HG03066 (cell line): Measurements from ENCODE around the gene ERBB4.
"Not testable (repeated sequence)": the region's sequence is repeated elsewhere in the genome, so short reads cannot be mapped to it uniquely, and the experiment has no call there.

Experiments used
- ATAC-seq: cut with Tn5 transposase; IDR thresholded peaks from one replicate; pipeline ENCODE4 v1.9.1; 2021; ENCODE audit warnings: low read depth; ENCODE audit not compliant: unreplicated experiment

ERBB4 gene

GRCh38 chr2:212530373-212530772 is 8.2 kb downstream of the ERBB4 start:
- no peak for ATAC-seq

GRCh38 chr2:212528106-212528856 is 10.3 kb downstream of the ERBB4 start:
- ATAC-seq: no peak

DNA sequence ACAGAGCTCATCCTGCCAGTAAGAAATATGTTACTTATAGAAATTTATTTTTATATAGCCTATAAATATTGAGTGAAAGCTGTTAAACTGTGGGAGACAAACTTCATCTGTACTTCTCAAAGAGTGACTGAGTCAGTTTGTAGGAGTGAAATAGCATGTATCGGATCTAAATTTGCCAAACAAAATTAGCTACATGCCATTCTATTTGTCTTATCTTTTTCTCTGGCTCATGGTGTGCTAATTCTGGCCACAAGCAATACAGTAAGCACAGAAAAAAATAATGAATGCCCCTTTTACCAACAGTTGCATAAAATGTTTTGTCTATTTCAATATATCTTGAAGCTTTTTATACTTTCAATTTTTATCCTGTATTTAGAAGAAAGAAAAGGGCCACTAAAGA is 12.5 kb downstream of the ERBB4 start:
- no peak for ATAC-seq

DNA sequence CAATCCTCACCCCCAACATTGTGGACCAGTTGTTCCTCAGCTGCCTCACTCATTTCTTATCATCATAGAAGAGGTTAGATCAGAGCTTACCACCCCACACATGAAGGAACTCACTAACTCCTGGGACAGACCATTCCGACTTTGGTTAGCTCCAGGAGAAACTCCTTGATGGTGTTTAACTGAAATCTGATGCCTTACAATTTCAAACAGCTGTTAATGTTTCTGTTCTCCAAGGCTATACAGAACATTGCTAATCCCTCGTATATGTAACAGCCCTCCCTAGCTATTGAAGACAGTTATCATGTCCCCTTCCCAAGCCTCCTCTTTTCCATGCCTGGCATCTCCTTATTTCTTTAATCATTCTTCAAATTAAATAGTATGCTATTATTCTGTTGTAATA is 14.8 kb downstream of the ERBB4 start:
- ATAC-seq: no peak

- no peak for ATAC-seq
Measured at GRCh38 chr2:212520340-212520739, 18.3 kb downstream of the ERBB4 start.

- ATAC-seq: no peak
Measured at GRCh38 chr2:212517693-212518092, 20.9 kb downstream of the ERBB4 start.

DNA sequence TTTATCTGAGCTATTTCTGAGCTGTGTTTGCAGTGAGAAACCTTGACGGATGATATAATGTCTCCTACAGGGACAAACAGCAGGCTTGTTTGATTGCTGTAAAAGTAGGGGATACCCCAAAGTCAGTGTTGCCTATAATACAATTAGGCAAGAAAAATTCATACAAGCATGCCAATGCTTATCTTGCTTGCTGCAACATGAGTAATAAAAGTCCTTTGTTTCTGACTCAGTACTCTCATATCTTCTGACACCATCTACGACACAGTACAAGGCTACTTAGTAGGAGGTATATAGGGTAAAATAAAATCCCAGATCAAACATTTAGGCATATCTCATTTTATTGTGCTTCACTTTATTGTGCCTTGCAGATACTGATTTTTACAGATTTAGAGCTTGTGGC is 33.0 kb downstream of the ERBB4 start:
- ATAC-seq: no peak

GRCh38 chr2:212495046-212495445 is 43.6 kb downstream of the ERBB4 start:
- ATAC-seq: no peak

- no peak for ATAC-seq
Measured at GRCh38 chr2:212494418-212495020, 44.1 kb downstream of the ERBB4 start.

DNA sequence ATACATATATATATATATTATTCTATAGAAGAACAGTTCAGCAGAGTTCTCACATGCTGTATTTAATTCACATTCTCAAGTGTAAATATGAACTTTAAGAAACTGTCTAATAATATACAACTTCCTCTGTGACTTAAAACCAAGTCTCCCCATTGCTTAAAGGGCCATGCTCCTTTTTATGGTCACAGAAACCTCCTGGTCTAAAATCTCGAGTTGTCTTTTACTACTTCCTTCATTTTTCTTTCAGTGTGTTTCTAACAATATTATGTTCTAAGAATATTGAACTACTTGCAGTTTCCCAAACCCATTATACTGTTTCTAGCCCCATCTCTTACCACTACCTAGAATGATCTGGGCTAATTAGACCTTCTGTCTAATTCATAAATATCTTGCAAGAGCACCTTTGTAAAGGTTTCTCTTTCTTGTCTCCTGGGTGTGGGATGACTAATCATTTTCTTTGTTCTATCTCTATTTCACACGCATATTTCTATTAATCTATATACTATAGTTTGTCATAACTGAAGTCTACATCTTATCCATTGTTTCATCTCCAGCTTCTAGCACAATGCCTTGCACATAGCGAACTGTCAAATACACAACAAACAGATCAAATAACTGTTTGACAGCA is 48.8 kb downstream of the ERBB4 start:
- ATAC-seq: no peak

DNA sequence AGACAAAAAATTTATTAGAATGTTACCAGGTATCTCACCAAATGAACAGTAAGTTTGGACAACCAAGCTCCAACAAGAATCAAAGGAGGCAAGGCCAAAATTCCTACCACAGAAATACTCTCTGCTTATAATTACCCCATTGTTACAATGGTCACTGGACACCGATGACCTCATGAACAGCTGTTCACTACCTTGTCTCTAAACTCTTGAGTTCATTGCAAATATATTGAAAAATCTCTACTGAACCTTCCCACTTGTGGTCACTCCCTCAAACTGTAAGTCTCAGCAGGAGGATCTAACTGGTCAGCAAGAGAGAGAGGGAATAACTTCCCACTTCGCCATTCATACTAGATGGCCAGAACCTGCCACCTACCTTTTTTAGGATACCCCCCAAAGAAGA is 50.0 kb downstream of the ERBB4 start:
- no peak for ATAC-seq

GRCh38 chr2:212484563-212485080 is 54.0 kb downstream of the ERBB4 start:
- no peak for ATAC-seq

- ATAC-seq: no peak
Measured at GRCh38 chr2:212480447-212480846, 58.2 kb downstream of the ERBB4 start.

- ATAC-seq: no peak
Measured at GRCh38 chr2:212477571-212477970, 61.0 kb downstream of the ERBB4 start.

DNA sequence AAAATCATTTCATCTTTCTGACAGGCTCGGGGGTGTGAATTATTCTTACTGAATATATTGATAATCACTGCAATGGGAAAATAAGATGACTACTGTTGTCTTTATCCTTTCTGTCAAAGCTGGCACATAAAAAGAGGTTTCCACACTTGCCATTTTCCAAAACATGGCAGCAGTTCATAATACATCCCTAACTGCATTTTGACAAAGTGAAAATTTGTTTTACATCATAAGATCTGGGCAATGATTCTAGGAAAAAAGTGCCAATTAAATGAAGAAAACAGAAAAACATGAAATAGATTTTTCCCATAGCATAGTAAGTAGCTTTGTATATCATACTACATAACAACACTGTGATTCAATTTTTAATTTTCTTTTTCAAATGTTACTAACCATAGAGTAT is 65.4 kb downstream of the ERBB4 start:
- ATAC-seq: no peak

DNA sequence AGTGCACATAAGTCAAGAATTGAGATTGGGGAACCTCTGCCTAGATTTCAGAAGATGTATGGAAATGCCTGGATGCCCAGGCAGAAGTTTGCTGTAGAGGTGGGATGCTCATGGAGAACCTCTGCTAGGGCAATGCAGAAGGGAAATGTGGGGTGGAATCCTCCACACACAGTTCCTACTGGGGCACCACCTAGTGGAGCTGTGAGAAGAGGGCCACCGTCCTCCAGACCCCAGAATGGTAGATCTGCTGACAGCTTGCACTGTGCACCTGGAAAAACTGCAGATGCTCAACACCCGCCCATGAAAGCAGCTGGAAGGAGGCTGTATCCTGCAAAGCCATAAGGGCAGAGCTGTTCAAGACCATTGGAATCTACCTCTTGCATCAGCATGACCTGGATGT is 71.1 kb downstream of the ERBB4 start:
- not testable (repeated sequence) for ATAC-seq

DNA sequence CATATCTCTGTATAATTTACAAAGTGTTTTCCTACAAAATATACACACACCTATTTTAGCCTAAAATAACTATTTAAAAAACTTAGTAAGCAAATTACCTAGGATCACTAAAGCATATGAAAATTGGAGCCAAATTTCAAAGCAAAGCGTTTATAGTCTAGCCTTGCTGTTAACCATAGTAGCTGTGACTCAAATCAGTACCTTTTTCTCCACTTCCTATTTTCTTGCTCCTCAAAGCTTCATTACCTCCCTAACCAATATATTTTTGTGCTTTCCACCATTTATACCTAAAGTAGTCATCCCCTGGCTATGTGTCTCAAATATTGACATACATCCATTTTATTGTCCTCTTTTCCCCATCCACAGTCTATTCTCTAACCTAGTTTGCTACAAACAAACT is 73.1 kb downstream of the ERBB4 start:
- no peak for ATAC-seq

DNA sequence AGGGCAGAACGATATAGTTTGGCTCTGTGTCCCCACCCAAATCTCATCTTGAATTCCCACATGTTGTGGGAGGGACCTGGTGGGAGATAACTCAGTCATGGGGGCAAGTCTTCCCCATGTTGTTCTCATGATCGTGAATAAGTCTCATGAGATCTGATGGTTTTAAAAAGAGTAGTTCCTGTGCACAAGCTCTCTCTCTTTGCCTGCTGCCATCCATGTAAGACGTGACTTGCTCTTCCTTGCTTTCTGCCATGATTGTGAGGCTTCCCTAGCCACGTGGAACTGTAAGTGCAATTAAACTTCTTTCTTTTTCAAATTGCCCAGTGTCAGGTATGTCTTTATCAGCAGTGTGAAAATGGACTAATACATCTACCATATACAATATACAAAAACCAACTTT is 76.9 kb downstream of the ERBB4 start:
- not testable (repeated sequence) for ATAC-seq

GRCh38 chr2:212454149-212454548 is 84.5 kb downstream of the ERBB4 start:
- ATAC-seq: no peak

GRCh38 chr2:212451786-212452231 is 86.8 kb downstream of the ERBB4 start:
- ATAC-seq: no peak

DNA sequence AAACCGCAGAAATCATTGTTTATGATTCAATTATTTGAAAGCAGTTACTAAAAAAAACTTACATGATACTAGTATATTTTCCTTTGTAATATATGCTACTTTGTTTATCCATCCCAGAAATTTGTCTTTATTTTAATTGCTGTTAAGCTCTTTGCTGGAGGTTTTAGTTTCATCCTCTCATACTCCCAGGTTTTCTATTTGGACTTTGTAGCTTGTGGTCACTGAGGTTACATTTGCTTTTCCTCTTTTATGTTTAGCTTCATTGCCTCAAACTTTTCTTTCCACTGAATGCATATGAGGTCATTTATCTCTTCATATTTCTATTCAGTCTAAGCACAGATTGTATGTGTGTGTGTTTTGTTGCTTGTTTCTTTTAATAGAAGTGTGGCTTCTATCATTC is 89.9 kb downstream of the ERBB4 start:
- no peak for ATAC-seq

DNA sequence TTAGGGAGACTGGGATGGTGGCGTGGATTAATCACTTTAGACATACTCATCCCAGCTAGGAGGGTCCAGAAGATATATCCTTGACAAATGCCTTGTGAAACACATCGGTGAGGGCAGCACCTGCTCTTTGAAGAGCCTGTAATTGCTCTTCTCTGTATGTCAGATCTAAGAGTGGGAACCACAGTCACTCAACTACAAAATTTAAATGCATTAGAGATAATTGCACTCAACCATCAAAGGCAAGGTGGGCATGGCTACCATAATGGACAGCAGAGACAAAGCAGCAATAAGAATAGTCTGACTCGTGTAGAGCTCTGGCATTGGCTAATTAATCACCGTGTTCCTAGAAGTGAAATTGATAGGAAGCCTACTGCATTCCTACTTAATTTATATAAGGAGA is 96.8 kb downstream of the ERBB4 start:
- ATAC-seq: no peak
